UCSD-AML1 (cell line): ENCODE measurements around the gene PTTG1IP2.

Source experiments
- DNase-seq: peaks from one replicate; lab custom pipeline; 2025; ENCODE audit not compliant: unreplicated experiment; lab: John Stamatoyannopoulos, UW

The PTTG1IP2 gene

GRCh38 chr7:90552521-90552920 is 83.1 kb downstream of the PTTG1IP2 start:
- DNase-seq = no peak

- DNase-seq = no peak
Observed at GRCh38 chr7:90560730-90561129, 91.3 kb downstream of the PTTG1IP2 start.
